ENCODE data around the gene ANKRD36C. TPM values are rescaled to one million over a fixed set of nuclear protein-coding genes. Genes with fewer than 3 reads are reported as not detected.
A peak's percentile ranks its signal among the peaks of the same experiment; 100 is the strongest.
"Not testable (repeated sequence)": the region's sequence is repeated elsewhere in the genome, so short reads cannot be mapped to it uniquely, and the experiment has no call there.

Gene ANKRD36C
- total RNA-seq, 2 experiments from 2014 or later, result 74.0 to 78.3 TPM

GRCh38 chr2:96022701-96023447 is 31.2 kb upstream of the ANKRD36C start:
- ATAC-seq (ENCODE audit: poor library complexity), result peak; percentile 91
- POLR2A ChIA-PET, result interaction anchor here (1.1 kb wide), 1 partner anchor 94 kb away, joined by 3 read pairs; the partner anchor contains the start of gene ADRA2B
- not testable (repeated sequence) for H3K27me3 Mint-ChIP-seq

GRCh38 chr2:96022126-96022525 is 30.5 kb upstream of the ANKRD36C start:
- ChIA-PET CTCF (interaction anchor here (0.6 to 1.7 kb wide), 5 partner anchors 10 to 183 kb away, joined by 3 to 10 read pairs (median 4); partner anchors contain the start of gene ASTL), POLR2A (interaction anchor here (1.1 kb wide), 1 partner anchor 95 kb away, joined by 3 read pairs; the partner anchor contains the start of gene ADRA2B)
- not testable (repeated sequence) for H3K27ac Mint-ChIP-seq; H3K27ac ChIP-seq (ENCODE audit: low read depth in 1 of 2, low read length in 2 of 2); H3K9me3 ChIP-seq (ENCODE audit: control insufficient read depth in 1 of 2, insufficient read depth in 1 of 2, low read length in 2 of 2); H3K36me3 Mint-ChIP-seq (ENCODE audit: low read depth); H3K9me3 Mint-ChIP-seq; H3K36me3 ChIP-seq (ENCODE audit: insufficient read depth, low read length); H3K4me1 Mint-ChIP-seq (ENCODE audit: low read depth); DNase-seq; H3K27me3 ChIP-seq (ENCODE audit: control insufficient read depth in 1 of 2, insufficient read depth in 2 of 2, low read length in 2 of 2); H3K4me3 Mint-ChIP-seq; H3K4me1 ChIP-seq (ENCODE audit: insufficient read depth, low read length); ATAC-seq (ENCODE audit: poor library complexity); H3K27me3 Mint-ChIP-seq; H3K4me3 ChIP-seq (ENCODE audit: low read length)
- intact Hi-C loops (cut with DNase I, micrococcal nuclease), result loop anchor here (10.0 kb wide), 3 partner anchors 93 to 483 kb away; partner anchors contain the start of genes ADRA2B (in 2 of the 2) and NEURL3 (in 1 of the 2)

More at GRCh38 chr2:96022701-96023447, 31.2 kb upstream of the ANKRD36C start:
- intact Hi-C loops (cut with DNase I, micrococcal nuclease), result loop anchor here (10.0 kb wide), 3 partner anchors 92 to 482 kb away; partner anchors contain the start of genes ADRA2B (in 2 of the 2) and NEURL3 (in 1 of the 2)
- H3K27ac Mint-ChIP-seq; H3K27me3 ChIP-seq (ENCODE audit: control insufficient read depth in 1 of 2, insufficient read depth in 2 of 2, low read length in 2 of 2); H3K27ac ChIP-seq (ENCODE audit: low read depth in 1 of 2, low read length in 2 of 2); H3K4me1 ChIP-seq (ENCODE audit: insufficient read depth, low read length); H3K9me3 ChIP-seq (ENCODE audit: control insufficient read depth in 1 of 2, insufficient read depth in 1 of 2, low read length in 2 of 2); H3K4me3 ChIP-seq (ENCODE audit: low read length); H3K4me1 Mint-ChIP-seq (ENCODE audit: low read depth); H3K9me3 Mint-ChIP-seq; H3K36me3 ChIP-seq (ENCODE audit: insufficient read depth, low read length); H3K36me3 Mint-ChIP-seq (ENCODE audit: low read depth); H3K4me3 Mint-ChIP-seq: not testable (repeated sequence)
- CTCF ChIA-PET, result interaction anchor here (0.6 to 1.7 kb wide), 5 partner anchors 11 to 182 kb away, joined by 3 to 10 read pairs (median 4); partner anchors contain the start of gene ASTL
- peak; percentile 74 for TF ChIP-seq CTCF (IDR thresholded peaks at IDR 0.05)
- DNase-seq, result peak; percentile 48 to 85 (median 66)

GRCh38 chr2:96021142-96021541 is 29.5 kb upstream of the ANKRD36C start:
- POLR2A ChIA-PET; H3K27me3 ChIP-seq (ENCODE audit: control insufficient read depth in 1 of 2, insufficient read depth in 2 of 2, low read length in 2 of 2); H3K4me3 Mint-ChIP-seq; CTCF ChIA-PET; H3K4me1 Mint-ChIP-seq (ENCODE audit: low read depth); H3K36me3 Mint-ChIP-seq (ENCODE audit: low read depth); H3K9me3 Mint-ChIP-seq; H3K27me3 Mint-ChIP-seq; DNase-seq; H3K9me3 ChIP-seq (ENCODE audit: control insufficient read depth in 1 of 2, insufficient read depth in 1 of 2, low read length in 2 of 2); H3K4me1 ChIP-seq (ENCODE audit: insufficient read depth, low read length); H3K4me3 ChIP-seq (ENCODE audit: low read length); H3K36me3 ChIP-seq (ENCODE audit: insufficient read depth, low read length); H3K27ac ChIP-seq (ENCODE audit: low read depth in 1 of 2, low read length in 2 of 2); ATAC-seq (ENCODE audit: poor library complexity); H3K27ac Mint-ChIP-seq: not testable (repeated sequence)
- intact Hi-C loops (cut with DNase I, micrococcal nuclease), result loop anchor here (10.0 kb wide), 3 partner anchors 94 to 484 kb away; partner anchors contain the start of genes ADRA2B (in 2 of the 2) and NEURL3 (in 1 of the 2)

- intact Hi-C loops (cut with DNase I, micrococcal nuclease), result loop anchor here (10.0 kb wide), 3 partner anchors 95 to 485 kb away; partner anchors contain the start of genes ADRA2B (in 2 of the 2) and NEURL3 (in 1 of the 2)
- H3K9me3 ChIP-seq (ENCODE audit: control insufficient read depth in 1 of 2, insufficient read depth in 1 of 2, low read length in 2 of 2); CTCF ChIA-PET; H3K4me3 Mint-ChIP-seq; H3K27me3 Mint-ChIP-seq; H3K4me1 Mint-ChIP-seq (ENCODE audit: low read depth); H3K27me3 ChIP-seq (ENCODE audit: control insufficient read depth in 1 of 2, insufficient read depth in 2 of 2, low read length in 2 of 2); H3K27ac ChIP-seq (ENCODE audit: low read depth in 1 of 2, low read length in 2 of 2); POLR2A ChIA-PET; DNase-seq; ATAC-seq (ENCODE audit: poor library complexity); H3K36me3 ChIP-seq (ENCODE audit: insufficient read depth, low read length); H3K4me3 ChIP-seq (ENCODE audit: low read length); H3K36me3 Mint-ChIP-seq (ENCODE audit: low read depth); H3K4me1 ChIP-seq (ENCODE audit: insufficient read depth, low read length); H3K27ac Mint-ChIP-seq; H3K9me3 Mint-ChIP-seq: not testable (repeated sequence)
Measured at GRCh38 chr2:96019909-96020590, 28.4 kb upstream of the ANKRD36C start.

- H3K36me3 ChIP-seq (ENCODE audit: insufficient read depth, low read length); H3K27me3 Mint-ChIP-seq; H3K9me3 ChIP-seq (ENCODE audit: control insufficient read depth in 1 of 2, insufficient read depth in 1 of 2, low read length in 2 of 2); DNase-seq; POLR2A ChIA-PET; intact Hi-C loops (cut with DNase I, micrococcal nuclease); H3K36me3 Mint-ChIP-seq (ENCODE audit: low read depth); H3K27ac ChIP-seq (ENCODE audit: low read depth in 1 of 2, low read length in 2 of 2); CTCF ChIA-PET; H3K27ac Mint-ChIP-seq; H3K9me3 Mint-ChIP-seq; H3K4me1 Mint-ChIP-seq (ENCODE audit: low read depth); H3K27me3 ChIP-seq (ENCODE audit: control insufficient read depth in 1 of 2, insufficient read depth in 2 of 2, low read length in 2 of 2); ATAC-seq (ENCODE audit: poor library complexity); H3K4me1 ChIP-seq (ENCODE audit: insufficient read depth, low read length); H3K4me3 ChIP-seq (ENCODE audit: low read length); H3K4me3 Mint-ChIP-seq: not testable (repeated sequence)
Measured at GRCh38 chr2:96016321-96016720, 24.7 kb upstream of the ANKRD36C start.

GRCh38 chr2:96012792-96013264 is 21.2 kb upstream of the ANKRD36C start:
- H3K27me3 Mint-ChIP-seq; H3K27me3 ChIP-seq (ENCODE audit: control insufficient read depth in 1 of 2, insufficient read depth in 2 of 2, low read length in 2 of 2); H3K36me3 Mint-ChIP-seq (ENCODE audit: low read depth); POLR2A ChIA-PET; H3K9me3 Mint-ChIP-seq; intact Hi-C loops (cut with DNase I, micrococcal nuclease); H3K36me3 ChIP-seq (ENCODE audit: insufficient read depth, low read length); H3K27ac ChIP-seq (ENCODE audit: low read depth in 1 of 2, low read length in 2 of 2); H3K9me3 ChIP-seq (ENCODE audit: control insufficient read depth in 1 of 2, insufficient read depth in 1 of 2, low read length in 2 of 2); ATAC-seq (ENCODE audit: poor library complexity); H3K4me3 ChIP-seq (ENCODE audit: low read length); H3K27ac Mint-ChIP-seq; DNase-seq: not testable (repeated sequence)
- H3K4me1 ChIP-seq (ENCODE audit: insufficient read depth, low read length), result peaks cover 14% of the 10 kb centered on the region
- H3K4me3 Mint-ChIP-seq, result peak overlapping the region; percentile 38
- CTCF ChIA-PET, result interaction anchor here (1.1 kb wide), 1 partner anchor 104 kb away, joined by 3 read pairs; no protein-coding TSS in a partner anchor
- H3K4me1 Mint-ChIP-seq (ENCODE audit: low read depth), result peaks cover 10% of the 10 kb centered on the region

Measured in CD4-positive, alpha-beta T cell (primary cell).